NCI-H524 (cell line): ENCODE results near the gene SPINK1.
"Not testable (repeated sequence)": the region's sequence is repeated elsewhere in the genome, so short reads cannot be mapped to it uniquely, and the experiment has no call there.

Experiments used
- DNase-seq, 2 experiments: peaks; one replicate each; lab custom pipeline; 2025; lab: John Stamatoyannopoulos, UW

Gene SPINK1

GRCh38 chr5:147854894-147855773, 23.7 kb upstream of the SPINK1 start:
- DNase-seq = no peak

GRCh38 chr5:147854331-147854730, 22.9 kb upstream of the SPINK1 start:
- DNase-seq = no peak

DNA sequence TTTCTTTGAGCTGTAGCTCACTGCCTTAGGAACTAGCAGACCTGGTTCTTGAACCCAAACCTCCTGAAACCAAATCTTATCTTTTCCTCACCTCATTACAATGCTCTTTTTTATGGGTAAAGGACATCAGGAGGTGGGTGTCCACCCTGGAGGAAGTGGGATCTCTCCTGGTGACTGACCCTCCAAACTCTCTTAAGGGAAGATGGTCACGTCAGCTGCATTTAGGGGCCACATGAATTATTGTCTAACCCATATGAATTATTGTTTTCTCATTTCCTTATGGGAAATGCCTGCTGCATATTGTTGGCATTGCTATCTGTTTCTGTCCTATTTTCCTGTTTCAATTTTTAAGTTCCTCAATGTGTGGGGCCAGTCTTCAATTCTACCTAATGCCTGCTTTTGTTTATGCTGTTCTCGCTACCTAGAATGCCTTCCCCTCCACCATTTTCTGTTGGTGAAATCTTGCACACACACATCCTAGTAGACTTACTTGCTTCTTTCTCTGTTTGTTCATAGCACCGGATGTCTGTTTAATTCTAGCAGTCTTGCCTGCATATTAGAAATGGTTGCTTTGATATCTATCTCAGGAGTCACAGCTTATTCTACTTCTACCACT, 22.0 kb upstream of the SPINK1 start:
- DNase-seq = no peak

DNA sequence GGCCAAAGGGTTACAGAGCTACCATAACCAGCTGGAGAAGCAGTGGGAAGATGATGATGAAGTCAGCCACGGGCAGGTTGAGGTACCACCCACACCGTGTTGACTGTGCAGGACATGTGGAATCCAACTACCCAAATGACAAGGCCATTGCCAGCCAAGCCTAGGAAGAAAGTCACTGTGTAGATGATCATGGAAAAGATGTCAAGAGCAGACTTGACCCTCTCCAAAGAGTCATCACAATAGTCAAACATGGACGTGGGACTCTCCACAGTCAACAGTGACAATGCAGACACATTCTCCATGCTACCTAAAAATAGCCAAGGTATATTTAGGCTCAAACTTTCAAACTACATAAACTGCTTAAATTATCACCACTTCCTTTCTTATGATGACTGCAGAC, 20.9 kb upstream of the SPINK1 start:
- no peak for DNase-seq

DNA sequence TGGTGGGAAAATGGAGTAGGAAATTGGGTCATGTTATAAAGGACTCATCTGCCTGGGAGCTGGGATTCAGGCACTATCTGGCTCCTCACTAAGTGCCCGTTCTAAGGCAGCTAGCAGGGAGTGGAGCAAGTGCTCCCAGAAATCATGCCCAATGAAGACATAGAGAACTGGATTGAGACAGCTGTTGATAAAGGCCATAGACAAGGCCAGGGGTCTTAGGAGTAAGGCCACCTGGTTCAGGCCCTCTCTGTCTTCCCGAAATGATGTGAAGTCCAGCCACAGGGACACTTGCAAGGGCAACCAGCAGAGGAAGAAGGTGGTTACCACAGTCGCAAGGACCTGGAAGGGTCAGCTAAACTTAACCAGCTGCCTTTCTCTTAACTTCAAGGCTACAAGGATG, 20.1 kb upstream of the SPINK1 start:
- no peak for DNase-seq

- no peak for DNase-seq
These were observed 17.8 kb upstream of the SPINK1 start for GRCh38 chr5:147849226-147849625.

DNA sequence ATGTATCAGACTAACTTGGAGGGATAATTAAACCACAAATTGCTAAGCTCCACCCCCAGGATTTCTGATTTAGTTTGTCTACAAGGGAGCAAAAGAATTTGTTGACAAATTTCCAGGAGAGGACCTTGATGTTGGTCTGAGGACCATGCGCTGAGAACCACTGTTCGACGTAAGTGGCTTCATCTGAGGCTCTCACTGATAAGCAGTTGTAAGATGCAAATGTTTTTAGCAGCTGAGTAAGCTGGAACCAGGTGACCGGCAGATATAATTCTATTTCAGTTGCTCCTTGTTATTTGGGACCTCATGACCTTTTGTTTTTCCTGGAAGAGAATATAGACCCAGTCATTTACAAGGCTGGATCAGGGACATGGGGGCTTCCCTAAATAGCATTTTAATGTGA, 14.1 kb upstream of the SPINK1 start:
- no peak for DNase-seq

DNA sequence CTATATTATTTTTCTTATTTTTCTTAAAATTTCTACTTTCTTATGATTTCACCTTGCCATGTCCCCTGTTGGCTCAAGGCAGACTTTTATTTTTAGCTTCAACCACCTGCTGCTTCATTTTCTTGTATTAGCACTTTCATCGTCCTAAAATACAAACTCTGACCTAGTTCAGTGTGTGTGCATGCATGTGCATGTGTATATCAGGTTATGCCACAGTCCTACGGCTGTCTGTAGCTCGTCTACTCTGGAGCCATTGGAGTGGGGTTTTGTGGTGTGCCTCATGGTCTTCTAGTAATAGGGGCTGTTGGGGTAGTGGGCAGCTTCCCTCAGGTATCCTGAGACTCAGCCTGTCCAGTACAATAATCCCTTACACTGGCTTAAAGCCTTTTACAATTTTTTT, 13.4 kb upstream of the SPINK1 start:
- DNase-seq = no peak

DNA sequence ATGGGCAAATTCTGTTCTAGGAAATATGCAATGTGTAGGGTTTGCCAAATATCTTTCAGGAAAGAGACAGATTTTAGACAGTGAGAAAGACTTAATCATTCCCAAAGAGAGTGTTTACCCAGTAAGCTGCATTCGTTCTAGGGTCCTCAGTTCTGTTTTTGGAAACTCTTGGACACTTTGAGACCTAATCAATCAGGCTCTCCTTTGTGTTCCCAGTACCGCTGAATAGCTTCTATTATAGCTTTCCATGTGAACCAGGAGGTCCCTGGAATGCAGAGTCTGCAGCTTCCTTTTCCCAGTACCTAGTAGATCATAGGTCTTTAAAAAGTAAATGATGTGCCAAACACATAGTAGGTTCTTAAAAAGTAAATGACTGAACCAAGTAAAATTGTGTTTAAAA, 11.4 kb upstream of the SPINK1 start:
- DNase-seq = no peak

DNA sequence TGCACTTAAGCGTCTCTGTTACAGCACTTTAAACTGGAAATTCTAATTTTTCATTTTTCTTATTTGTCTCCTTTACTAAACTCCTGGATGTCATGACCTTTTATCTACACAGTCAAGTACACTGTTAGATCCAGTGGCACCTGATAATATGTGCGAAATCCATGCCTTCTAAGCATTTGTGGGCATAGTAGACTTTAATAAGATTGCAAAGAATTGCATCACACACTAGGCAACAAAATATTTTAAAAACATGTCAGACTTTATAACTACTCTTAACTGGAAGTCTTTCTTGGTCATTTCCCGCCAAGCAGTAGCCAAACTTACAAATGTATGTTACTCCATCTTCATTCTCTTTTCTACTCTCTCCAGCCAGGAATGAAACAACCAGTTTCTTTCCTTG, 5.0 kb upstream of the SPINK1 start:
- no peak for DNase-seq

GRCh38 chr5:147835386-147835798, 3.9 kb upstream of the SPINK1 start:
- DNase-seq = no peak

DNA sequence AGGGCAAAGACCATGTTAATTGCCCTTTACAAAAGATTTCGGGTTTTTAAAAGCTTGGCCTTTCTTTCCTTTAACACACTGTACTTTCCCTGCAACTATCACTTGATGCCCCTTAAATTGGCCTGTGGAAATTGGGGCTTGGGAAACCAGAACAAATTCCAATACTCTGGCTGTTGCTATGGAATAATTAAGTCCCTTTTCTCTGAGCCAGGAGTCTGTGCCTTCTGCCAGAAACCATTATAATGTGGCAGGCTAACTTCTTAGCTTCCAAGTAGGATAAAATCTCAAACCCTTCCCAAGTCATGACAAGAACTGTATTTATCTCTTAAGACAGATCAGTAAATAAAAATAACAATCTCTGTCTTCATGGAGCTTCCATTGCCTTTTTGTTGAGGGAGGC, 1.1 kb upstream of the SPINK1 start:
- no peak for DNase-seq

- no peak for DNase-seq
These were observed 1.4 kb downstream of the SPINK1 start for GRCh38 chr5:147830035-147830434.

DNA sequence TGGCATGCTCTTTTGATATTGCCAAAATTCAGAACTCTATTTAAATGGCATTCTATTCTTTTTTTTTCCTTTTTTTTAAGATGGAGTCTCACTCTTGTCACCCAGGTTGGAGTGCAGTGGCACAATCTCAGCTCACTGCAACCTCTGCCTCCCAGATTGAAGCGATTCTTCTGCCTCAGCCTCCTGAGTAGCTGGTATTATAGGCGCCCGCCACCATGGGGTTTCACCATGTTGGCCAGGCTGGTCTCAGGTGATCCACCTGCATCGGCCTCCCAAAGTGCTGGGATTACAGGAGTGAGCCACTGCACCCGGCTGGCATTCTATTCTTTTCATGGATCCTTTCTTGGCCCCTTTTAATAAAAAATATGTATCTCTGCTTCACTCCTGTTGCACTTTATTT, 4.5 kb downstream of the SPINK1 start:
- not testable (repeated sequence) for DNase-seq

DNA sequence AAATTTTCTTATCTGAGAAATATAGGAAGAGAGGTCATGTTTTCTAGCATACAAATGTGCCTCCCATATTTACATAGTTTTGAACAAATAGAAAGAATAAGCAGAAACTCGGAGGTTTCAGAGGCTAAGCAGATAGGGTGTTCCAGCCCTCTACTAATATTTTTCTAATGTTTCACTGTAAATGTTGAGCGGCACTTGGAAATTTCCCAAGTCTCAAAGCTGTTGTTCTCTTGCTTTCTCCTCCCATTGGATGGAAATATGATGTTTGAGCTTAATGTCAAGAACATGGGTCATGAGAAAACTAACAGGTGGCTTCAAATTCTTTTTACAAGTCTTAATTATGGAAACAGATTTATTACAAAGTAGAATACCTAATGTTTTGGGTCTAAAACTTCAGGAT, 5.1 kb downstream of the SPINK1 start:
- DNase-seq = no peak

GRCh38 chr5:147822686-147823491, 8.6 kb downstream of the SPINK1 start:
- DNase-seq = peak; percentile 63 to 82

- DNase-seq = not testable (repeated sequence)
These were observed 9.2 kb downstream of the SPINK1 start for GRCh38 chr5:147822222-147822621.

GRCh38 chr5:147821766-147822165, 9.7 kb downstream of the SPINK1 start:
- no peak for DNase-seq

GRCh38 chr5:147819261-147819770, 12.2 kb downstream of the SPINK1 start:
- DNase-seq = no peak

DNA sequence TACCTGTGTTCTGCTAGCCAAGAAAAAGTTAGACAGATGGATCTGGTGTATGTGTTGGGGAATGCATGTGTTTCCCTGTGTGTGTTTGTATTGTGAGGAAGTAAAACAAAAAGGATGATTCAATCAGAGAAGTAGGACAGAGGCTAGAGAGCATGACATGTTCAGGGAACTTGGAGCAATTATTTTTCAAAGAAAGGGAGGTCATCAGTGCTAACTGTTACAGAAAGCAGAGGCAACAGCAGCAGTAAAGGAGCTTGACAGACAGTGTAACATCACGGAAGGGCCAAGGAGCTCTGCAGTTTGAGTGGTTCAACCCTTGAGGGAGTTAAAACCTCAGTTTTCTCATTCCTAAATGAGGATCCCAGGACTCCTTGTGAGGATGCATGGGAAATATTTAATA, 13.2 kb downstream of the SPINK1 start:
- peak in 1 of 2 experiments; percentile 3 for DNase-seq

DNA sequence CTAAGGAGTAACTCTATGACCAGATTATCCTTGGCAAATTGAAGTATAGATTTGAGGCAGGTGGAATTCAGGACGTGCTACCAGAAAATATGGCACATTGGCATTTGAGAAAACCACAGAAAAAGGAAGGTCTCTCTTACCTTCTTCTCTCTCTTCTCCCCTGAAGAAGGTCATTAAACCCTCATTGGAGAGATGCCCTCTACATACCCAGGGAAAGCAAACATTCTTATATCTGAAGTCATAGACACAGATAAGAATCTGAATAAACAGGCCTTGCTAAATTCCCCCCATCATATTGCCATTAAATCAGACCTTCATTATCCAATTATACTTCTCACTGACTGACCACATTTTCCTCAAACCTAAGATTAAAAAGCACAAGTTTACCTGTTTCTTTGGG, 17.8 kb downstream of the SPINK1 start:
- no peak for DNase-seq

DNA sequence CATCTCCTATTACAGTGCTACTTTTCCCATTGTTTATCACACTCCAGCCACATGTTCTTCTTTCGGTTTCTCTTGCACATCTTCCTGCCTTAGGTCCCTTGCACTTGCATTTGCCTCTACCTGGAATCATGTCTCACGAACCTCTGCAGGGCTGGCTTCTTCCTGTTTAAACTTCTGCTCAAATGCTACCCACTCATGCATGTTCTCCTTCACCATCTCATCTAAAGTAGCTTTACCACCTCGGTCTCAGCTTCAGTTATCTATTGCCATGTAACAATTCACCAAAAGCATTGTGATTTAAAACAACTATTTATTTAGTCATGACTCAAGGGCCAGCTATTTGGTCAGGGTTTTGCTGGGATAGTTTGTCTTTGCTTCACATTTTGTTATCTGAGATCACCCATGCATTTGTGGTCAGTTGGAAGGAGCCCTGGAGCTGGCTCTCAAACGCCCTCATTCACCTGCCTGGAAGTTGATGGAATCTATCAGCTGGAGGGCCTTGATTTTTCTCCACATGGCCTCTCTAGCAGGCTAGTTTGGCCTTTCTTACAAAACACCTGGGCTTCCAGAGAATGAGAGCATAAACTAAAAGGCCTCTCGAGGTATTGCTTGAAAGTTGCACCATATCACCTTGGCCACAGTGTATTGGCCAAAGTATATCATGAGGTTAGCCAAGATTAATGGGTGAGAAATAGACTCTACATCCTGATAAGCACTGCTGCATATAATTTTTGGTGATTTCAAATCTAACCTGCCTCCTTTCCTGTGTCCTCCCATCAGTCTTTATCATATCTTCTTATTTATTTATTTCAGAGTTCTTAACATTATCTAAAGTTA, 21.4 kb downstream of the SPINK1 start:
- no peak for DNase-seq
